22Rv1 (cell line): Measurements from ENCODE around the gene TAC3.

Experiments used
- H3K27ac ChIP-seq: fragments of 450-650 bp; 2 replicates; pipeline ENCODE4 v1.5.1; 2017
- CTCF ChIP-seq: fragments of 450-650 bp; IDR thresholded peaks from 2 replicates; pipeline ENCODE4 v1.5.1; 2017; ENCODE audit warnings: mild to moderate bottlenecking
- ZFX ChIP-seq: fragments of 450-650 bp; IDR thresholded peaks from 2 replicates; pipeline ENCODE4 v1.6.1; 2017; ENCODE audit warnings: antibody characterized with exemption, borderline replicate concordance

Gene TAC3

GRCh38 chr12:57001448-57001906 lies 14.9 kb downstream of the TAC3 start:
- no peak for TF ChIP-seq ZFX
- TF ChIP-seq CTCF, result peak; percentile 99
- no peak overlapping the region for H3K27ac ChIP-seq

GRCh38 chr12:57000393-57000792 lies 15.9 kb downstream of the TAC3 start:
- TF ChIP-seq ZFX, result no peak
- no peak for TF ChIP-seq CTCF
- no peak overlapping the region for H3K27ac ChIP-seq

GRCh38 chr12:56999456-56999855 lies 16.9 kb downstream of the TAC3 start:
- TF ChIP-seq ZFX (no peak), CTCF (no peak)
- no peak overlapping the region for H3K27ac ChIP-seq

GRCh38 chr12:56998981-56999380 lies 17.3 kb downstream of the TAC3 start:
- TF ChIP-seq ZFX (no peak), CTCF (no peak)
- no peak overlapping the region for H3K27ac ChIP-seq

- no peak for TF ChIP-seq CTCF
- no peak for TF ChIP-seq ZFX
- H3K27ac ChIP-seq, result no peak overlapping the region
Measured at GRCh38 chr12:56998316-56998715, 18.0 kb downstream of the TAC3 start.

GRCh38 chr12:56996793-56997545 lies 19.4 kb downstream of the TAC3 start:
- H3K27ac ChIP-seq, result no peak overlapping the region
- TF ChIP-seq CTCF (no peak), ZFX (no peak)

GRCh38 chr12:56995930-56996496 lies 20.3 kb downstream of the TAC3 start:
- no peak overlapping the region for H3K27ac ChIP-seq

More at GRCh38 chr12:56995930-56996496, 20.3 kb downstream of the TAC3 start:
- no peak for TF ChIP-seq ZFX
- no peak for TF ChIP-seq CTCF
